Measurements from ENCODE around the gene MAMDC4.
"Not testable (repeated sequence)": the region's sequence is repeated elsewhere in the genome, so short reads cannot be mapped to it uniquely, and the experiment has no call there.

MAMDC4 gene

GRCh38 chr9:136860933-136861873, 9.1 kb downstream of the MAMDC4 start:
- DNase-seq (ENCODE audit: low read depth): no peak
- no peak overlapping the region for H3K4me3 ChIP-seq (ENCODE audit: low read length)
- no peak for TF ChIP-seq CTCF (conservative IDR thresholded peaks at IDR 0.05; ENCODE audit: low read length)

GRCh38 chr9:136861874-136862457, 9.8 kb downstream of the MAMDC4 start:
- no peak for TF ChIP-seq CTCF (conservative IDR thresholded peaks at IDR 0.05; ENCODE audit: low read length)

GRCh38 chr9:136862849-136863622, 10.9 kb downstream of the MAMDC4 start:
- no peak for DNase-seq (ENCODE audit: low read depth)
- H3K4me3 ChIP-seq (ENCODE audit: low read length): no peak overlapping the region
- no peak for TF ChIP-seq CTCF (conservative IDR thresholded peaks at IDR 0.05; ENCODE audit: low read length)

More at GRCh38 chr9:136861874-136862457, 9.8 kb downstream of the MAMDC4 start:
- no peak for DNase-seq (ENCODE audit: low read depth)
- no peak overlapping the region for H3K4me3 ChIP-seq (ENCODE audit: low read length)

- TF ChIP-seq CTCF (conservative IDR thresholded peaks at IDR 0.05; ENCODE audit: low read length): no peak
- no peak overlapping the region for H3K4me3 ChIP-seq (ENCODE audit: low read length)
- no peak for DNase-seq (ENCODE audit: low read depth)
Measured at GRCh38 chr9:136863623-136864273, 11.6 kb downstream of the MAMDC4 start.

GRCh38 chr9:136865041-136865767, 13.1 kb downstream of the MAMDC4 start:
- TF ChIP-seq CTCF (conservative IDR thresholded peaks at IDR 0.05; ENCODE audit: low read length): no peak

GRCh38 chr9:136865768-136866103, 13.6 kb downstream of the MAMDC4 start:
- TF ChIP-seq CTCF (conservative IDR thresholded peaks at IDR 0.05; ENCODE audit: low read length): no peak
- peak overlapping the region; percentile 79 for H3K4me3 ChIP-seq (ENCODE audit: low read length)
- DNase-seq (ENCODE audit: low read depth): no peak

More at GRCh38 chr9:136865041-136865767, 13.1 kb downstream of the MAMDC4 start:
- peak overlapping the region; percentile 79 for H3K4me3 ChIP-seq (ENCODE audit: low read length)
- DNase-seq (ENCODE audit: low read depth): no peak

- DNase-seq (ENCODE audit: low read depth): not testable (repeated sequence)
- peak overlapping the region; percentile 79 for H3K4me3 ChIP-seq (ENCODE audit: low read length)
Measured at GRCh38 chr9:136866898-136867421, 14.8 kb downstream of the MAMDC4 start.

Data from AG10803 (cell line).